Activated T-cell treated with anti-CD3 and anti-CD28 coated beads for 4 hours (primary cell): ENCODE results near the gene PGM5.
"Not testable (repeated sequence)": the region's sequence is repeated elsewhere in the genome, so short reads cannot be mapped to it uniquely, and the experiment has no call there.

ENCODE experiments used
- DNase-seq: peaks from one replicate; pipeline ENCODE4 v3.0.0-alpha.2; 2020

Gene PGM5

GRCh38 chr9:68356380-68357118, at the start of gene PGM5:
Gene PGM5 (plus strand): TSS chr9:68356611. CDS start chr9:68357128, 517 bp downstream.
- not testable (repeated sequence) for DNase-seq

- DNase-seq = not testable (repeated sequence)
Measured at GRCh38 chr9:68307127-68307526, 49.3 kb upstream of the PGM5 start.

GRCh38 chr9:68307654-68308053, 48.8 kb upstream of the PGM5 start:
- not testable (repeated sequence) for DNase-seq

GRCh38 chr9:68311208-68311607, 45.2 kb upstream of the PGM5 start:
- DNase-seq = not testable (repeated sequence)

- not testable (repeated sequence) for DNase-seq
Measured at GRCh38 chr9:68318209-68318608, 38.2 kb upstream of the PGM5 start.

- not testable (repeated sequence) for DNase-seq
Measured at GRCh38 chr9:68323749-68324148, 32.7 kb upstream of the PGM5 start.

- not testable (repeated sequence) for DNase-seq
Measured at GRCh38 chr9:68324518-68324917, 31.9 kb upstream of the PGM5 start.

- DNase-seq = not testable (repeated sequence)
Measured at GRCh38 chr9:68329106-68329505, 27.3 kb upstream of the PGM5 start.

GRCh38 chr9:68330531-68331173, 25.8 kb upstream of the PGM5 start:
- not testable (repeated sequence) for DNase-seq

GRCh38 chr9:68332122-68332521, 24.3 kb upstream of the PGM5 start:
- not testable (repeated sequence) for DNase-seq

- DNase-seq = not testable (repeated sequence)
Measured at GRCh38 chr9:68335935-68336334, 20.5 kb upstream of the PGM5 start.

GRCh38 chr9:68336639-68337339, 19.6 kb upstream of the PGM5 start:
- DNase-seq = not testable (repeated sequence)

- DNase-seq = not testable (repeated sequence)
Measured at GRCh38 chr9:68338000-68338399, 18.4 kb upstream of the PGM5 start.

GRCh38 chr9:68342265-68343025, 14.0 kb upstream of the PGM5 start:
- not testable (repeated sequence) for DNase-seq

GRCh38 chr9:68343242-68343641, 13.2 kb upstream of the PGM5 start:
- DNase-seq = not testable (repeated sequence)

- not testable (repeated sequence) for DNase-seq
Measured at GRCh38 chr9:68343992-68344391, 12.4 kb upstream of the PGM5 start.

GRCh38 chr9:68351689-68352088, 4.7 kb upstream of the PGM5 start:
- not testable (repeated sequence) for DNase-seq

GRCh38 chr9:68355993-68356379, 425 bp upstream of the PGM5 start:
- not testable (repeated sequence) for DNase-seq

GRCh38 chr9:68357119-68357714, 806 bp downstream of the PGM5 start:
- DNase-seq = not testable (repeated sequence)

GRCh38 chr9:68366933-68367547, 10.6 kb downstream of the PGM5 start:
- not testable (repeated sequence) for DNase-seq

GRCh38 chr9:68375789-68376188, 19.4 kb downstream of the PGM5 start:
- DNase-seq = not testable (repeated sequence)

GRCh38 chr9:68377723-68378122, 21.3 kb downstream of the PGM5 start:
- DNase-seq = not testable (repeated sequence)
